Stromal cell of bone marrow (primary cell): Measurements from ENCODE around the gene SLC6A7.
"Not testable (repeated sequence)": the region's sequence is repeated elsewhere in the genome, so short reads cannot be mapped to it uniquely, and the experiment has no call there.

ENCODE experiments used
- DNase-seq: peaks from one replicate; pipeline ENCODE4 v3.0.0-alpha.2; 2012; ENCODE audit warnings: low read depth

Gene SLC6A7

DNA sequence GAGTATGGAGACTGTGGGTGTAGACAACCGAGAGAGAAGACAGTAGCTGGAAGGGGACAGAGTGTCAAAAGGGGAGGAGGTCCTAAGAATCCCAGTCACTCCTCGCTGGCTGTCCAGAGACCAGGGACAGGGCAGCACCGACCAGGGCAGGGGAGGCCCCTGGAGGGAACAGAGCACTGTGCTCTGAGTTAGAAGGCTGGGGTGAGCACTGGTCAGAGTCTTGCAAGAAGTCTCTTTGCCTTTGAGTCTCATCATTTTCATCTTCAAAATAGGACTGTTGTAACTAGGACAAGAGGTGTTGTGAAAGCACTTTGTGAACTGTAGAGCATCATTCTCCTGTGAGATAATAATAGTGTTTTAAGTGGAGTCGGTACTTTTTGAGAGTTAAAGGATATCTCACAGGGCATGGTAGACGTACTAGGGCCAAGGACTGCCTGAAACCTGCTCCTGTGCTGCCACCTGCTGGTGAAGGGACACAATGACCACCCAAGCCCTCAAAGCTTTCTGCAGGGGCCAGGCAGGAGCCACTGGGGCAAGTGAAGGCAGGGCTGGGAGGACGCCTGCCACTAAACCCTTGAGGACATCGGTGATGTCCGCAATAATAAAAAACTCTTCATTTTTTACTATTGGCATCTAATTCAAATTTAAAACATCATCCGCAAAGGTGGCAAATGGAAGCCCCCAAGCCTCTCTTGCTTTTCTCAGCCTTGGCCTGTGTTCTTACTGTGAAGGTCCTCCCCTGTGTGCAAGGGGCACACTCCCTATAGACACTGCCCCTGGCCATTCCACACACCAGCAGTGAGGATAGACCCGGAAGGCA lies 28.2 kb downstream of the SLC6A7 start:
- DNase-seq = peak; percentile 65

DNA sequence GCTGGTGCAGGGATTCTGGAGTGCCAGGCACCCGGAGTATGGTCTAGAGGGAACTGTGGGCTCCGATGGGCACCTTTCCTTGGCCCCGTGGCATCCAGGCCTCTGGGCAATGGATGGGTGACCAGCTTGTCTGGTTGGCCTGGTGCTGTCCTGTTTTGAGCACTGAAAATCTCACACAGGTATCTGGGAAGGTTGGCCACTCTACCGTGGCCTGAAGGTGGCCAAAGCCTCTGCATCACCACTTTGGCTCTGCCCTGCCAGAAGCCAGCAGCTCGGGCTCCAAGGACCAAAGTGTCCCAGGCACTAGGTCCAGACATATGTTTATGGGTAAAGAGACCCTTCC lies 28.8 kb downstream of the SLC6A7 start:
- no peak for DNase-seq

DNA sequence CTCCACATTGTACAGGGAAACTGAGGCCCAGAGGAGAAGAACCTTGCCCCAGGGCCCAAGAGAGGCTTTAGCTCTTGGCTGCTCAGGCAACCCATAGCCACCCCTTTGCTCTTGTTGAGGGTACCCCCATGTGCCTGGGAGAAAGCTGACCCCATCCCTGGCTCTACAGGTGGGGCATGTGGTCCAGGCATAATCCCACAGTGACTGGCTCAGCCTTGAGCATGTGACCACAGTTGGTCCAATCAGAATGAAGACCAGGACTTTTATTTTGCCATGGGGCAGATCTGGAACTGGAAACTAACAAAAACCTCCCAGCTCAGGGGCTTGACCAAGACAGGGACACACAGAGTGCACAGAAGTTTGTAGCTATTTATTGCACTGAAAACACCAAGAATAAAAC lies 29.3 kb downstream of the SLC6A7 start:
- DNase-seq = no peak

DNA sequence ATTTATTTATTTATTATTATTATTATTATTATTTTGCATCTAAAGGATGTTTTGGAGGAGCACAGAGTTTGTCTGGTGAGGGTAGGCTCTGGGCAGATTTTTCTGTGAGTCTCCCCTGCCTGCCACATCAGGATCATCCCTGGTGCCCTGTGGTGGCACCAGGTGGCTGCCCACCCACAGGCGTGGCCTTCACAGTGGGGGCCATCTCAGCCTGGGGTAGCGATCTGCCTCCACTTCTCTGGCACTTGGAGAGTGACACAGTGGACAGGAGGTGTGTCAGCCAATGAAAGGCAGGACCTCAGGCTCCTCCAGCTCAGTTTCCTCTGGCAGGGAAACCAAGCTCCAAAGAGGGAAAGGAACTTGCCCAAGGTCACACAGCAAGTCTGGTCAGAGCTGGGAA lies 30.0 kb downstream of the SLC6A7 start:
- DNase-seq = no peak

DNA sequence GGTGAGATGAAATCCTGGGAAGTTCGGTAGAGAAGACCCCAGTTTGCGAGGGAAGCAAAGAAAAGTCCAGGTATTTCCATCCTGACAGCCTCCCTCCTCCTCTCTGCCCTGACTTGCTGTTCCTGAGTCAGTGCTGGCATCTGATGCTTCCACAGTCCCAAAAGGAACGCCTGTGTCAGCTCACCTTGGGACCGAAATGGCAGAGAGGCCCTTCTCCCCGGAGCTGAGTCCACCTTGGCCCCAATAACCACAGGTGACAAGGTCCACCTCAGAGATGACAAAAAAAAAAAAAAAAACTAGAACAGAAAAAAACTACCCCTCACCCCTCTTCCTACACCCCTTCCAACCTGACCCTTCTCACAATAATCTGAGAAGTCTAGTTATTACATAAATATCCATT lies 31.6 kb downstream of the SLC6A7 start:
- DNase-seq = no peak

DNA sequence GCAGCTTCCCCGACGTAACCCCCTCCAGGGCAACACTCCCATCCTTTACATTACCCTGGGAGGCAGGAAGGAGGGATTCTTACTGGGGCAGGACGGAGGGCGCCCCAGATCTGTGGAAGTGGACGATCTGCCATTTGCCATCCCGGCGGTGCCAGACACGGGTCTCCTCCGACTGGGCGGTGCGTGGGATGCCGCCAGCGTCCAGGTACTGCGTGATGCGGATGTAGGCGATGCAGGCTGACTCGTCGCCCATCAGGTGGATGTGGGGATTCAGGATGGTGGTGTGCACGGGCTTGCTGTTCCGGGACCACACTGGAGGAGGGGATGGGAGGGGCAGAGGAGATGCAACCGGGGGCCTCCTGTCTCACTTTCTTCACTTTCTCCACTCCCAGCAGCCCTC lies 33.0 kb downstream of the SLC6A7 start:
- no peak for DNase-seq

DNA sequence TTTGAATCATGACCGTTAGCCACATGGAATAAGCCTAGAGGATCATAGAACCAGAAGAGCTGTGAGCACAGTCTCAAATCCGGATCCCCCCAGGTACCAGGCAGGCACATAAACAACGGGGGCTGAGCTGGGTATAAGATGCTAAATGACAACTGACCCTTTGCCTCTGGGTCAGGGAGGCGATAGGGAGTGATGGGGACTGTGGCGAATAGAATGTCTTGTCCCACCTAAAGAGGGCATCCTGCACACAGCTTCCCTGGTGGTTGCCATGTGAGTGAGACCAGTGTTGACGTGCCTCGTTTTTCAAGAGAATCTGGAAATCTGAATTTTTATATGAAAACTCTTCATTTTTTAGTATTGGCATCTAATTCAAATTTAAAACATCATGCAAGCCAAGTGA lies 33.6 kb downstream of the SLC6A7 start:
- DNase-seq = no peak

DNA sequence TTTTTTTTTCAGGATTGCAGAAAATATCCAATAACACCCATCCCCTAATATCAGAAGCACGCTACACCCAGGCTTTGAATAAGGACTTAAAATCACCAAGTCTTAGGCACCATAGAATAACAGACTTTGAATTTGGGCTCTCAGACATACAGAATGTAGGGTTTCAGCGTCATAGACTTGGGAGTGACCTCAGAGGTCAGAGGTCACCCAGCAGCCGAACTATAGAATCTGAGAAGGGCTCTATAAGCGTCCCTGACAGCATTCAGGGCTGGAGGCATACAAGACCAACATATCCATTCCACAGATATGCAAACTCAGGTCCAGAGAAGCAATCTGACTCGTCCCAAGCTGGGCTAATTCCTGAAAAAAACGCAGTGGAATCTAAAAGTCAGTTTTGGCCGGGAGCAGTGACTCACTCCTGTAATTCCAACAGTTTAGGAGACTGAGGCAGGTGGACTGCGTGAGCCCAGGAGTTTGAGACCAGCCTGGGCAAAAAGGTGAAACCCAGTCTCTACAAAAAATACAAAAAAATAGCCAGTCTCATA lies 34.7 kb downstream of the SLC6A7 start:
- DNase-seq = peak; percentile 20

DNA sequence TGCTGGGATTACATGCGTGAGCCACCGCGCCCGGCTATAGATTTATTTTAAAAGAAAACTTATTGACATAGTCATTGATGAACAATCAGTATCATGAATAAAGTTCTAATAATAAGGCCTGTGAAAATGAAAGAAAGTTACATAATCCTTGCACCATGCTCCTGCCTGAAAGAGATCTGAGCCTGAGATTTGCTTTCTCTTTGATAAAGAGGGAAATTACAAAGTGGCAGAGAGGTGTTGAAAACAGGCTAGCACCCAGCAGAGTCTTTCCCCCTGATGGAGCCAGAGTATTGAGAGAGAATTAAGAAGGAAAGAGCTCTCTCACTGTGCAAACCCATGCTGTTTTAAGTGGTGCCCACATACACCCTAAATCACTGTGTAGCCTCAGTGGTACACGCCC lies 37.2 kb downstream of the SLC6A7 start:
- no peak for DNase-seq

DNA sequence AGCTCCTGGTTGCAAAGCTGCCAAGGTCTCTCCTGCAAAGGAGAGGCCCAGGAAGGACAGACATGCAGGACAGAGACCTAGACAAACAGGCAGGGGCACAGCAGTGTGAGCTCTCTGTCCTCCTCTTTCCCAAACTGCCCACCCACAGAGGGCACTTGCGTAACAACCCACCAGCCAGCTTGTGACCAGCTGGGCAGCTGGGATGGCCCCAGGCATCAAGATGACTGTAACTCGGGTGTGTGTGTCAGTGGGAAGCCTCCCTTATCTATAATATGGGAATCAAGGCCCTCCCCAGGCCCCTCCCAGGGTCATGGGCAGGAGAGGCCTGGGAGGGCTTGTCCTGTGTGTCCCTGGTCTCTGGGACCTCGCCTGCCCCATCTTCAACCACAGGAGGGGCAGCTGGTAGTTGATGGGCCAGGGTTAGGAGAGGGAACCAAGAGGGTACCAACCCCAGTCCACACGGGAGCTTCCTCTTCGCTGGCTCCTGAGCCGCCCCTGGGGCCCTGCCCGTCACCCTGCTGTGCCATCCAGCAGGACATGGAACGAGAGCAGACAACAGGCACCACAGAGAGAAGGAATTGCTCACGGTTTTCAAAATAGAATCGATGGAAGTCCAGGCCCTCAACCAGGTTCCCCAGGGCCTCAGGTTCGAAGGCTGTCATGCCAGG lies 37.9 kb downstream of the SLC6A7 start:
- no peak for DNase-seq

DNA sequence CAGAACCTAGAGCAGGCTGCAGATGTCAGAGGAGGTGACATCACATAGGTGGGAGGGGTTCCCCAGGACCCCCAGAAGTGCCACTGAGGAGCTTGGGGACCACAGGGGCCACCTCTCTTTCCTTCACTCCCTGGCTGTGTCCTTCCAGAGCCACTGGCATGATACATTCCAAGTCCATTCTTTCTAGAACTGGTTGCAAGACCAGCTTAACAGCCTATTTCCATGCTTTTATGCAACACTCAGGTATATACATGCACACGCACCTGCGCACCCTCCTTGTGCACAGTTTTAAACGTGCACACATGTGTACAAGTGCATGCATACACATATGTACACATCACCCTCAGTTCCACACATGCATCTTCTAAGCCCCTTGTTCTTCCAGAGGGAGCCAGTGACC lies 39.7 kb downstream of the SLC6A7 start:
- no peak for DNase-seq

DNA sequence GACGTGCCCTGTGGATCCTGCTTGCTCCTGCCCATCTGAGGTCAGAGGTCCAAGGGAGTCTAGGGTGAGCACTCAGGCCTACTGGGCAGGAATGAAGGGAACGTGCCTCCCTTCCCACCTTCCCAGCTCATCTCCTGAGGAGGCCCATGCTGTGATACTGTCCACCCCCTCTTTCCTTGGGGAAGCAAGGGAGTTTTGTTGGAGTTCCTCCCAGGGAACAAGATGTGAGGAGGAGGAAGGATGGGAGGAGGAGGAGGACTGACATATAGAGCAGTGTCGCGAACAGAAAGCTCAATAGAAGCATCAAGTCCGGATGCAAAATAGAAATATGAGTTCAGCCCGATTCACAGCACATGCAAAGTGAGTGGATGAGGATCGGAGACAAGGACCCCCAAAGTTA lies 41.0 kb downstream of the SLC6A7 start:
- no peak for DNase-seq

DNA sequence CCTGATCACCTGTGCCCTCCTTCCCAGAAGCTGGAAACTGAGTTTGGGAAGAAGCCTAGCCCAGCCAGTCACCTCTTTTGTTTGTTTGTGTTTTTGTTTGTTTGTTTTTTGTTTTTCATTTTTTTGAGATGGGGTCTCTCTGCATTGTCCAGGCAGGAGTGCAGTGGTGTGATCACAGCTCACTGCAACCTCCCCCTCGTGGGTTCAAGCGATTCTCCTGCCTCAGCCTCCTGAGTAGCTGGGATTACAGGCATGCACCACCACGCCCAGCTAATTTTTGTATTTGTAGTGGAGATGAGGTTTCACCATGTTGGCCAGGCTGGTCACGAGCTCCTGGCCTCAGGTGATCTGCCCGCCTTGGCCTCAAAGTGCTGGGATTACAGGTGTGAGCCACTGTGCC lies 43.8 kb downstream of the SLC6A7 start:
- not testable (repeated sequence) for DNase-seq

DNA sequence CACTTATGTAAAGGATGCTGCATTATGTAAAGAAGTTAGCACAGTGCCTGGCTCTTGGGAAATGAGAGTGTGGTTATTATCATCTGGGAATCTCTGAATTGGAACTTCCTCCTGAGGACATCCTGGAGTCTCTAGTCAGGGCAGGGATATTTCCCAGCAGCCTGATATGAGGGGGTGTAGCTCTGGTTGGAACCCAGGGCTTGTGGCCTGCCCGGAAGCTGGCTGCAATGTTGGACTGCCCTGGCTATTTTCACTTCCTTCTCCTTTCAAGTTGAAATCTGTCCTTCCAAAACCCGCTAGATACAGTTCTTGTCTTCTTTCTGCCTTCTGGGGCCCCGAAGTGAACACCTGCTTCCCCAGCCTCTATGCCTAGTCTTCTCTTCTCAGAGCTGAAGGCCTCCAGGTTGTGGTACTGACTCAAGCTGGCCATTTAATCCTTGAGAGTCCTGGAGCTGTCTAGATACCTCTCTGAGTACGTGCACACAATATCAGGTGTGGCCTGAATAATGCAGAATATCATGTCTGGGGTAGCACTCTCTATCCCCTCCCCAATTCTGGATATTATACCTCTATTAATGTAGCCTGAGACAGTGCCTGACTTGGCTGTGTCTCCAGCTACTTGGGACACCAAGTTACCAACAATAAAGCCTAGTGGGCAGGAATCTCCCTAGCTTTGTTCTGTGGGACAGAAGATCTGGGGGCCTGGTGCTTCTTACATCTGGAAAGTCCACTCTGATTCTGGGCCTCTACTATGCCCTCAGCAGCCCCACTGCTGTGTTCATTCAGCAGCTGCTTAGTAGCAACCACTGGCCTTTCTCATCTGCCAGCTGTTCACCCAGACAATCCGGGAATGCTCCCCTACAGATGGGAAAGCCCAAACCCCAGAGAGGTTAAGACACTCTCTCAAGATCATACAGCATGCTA lies 45.0 kb downstream of the SLC6A7 start:
- DNase-seq = no peak

DNA sequence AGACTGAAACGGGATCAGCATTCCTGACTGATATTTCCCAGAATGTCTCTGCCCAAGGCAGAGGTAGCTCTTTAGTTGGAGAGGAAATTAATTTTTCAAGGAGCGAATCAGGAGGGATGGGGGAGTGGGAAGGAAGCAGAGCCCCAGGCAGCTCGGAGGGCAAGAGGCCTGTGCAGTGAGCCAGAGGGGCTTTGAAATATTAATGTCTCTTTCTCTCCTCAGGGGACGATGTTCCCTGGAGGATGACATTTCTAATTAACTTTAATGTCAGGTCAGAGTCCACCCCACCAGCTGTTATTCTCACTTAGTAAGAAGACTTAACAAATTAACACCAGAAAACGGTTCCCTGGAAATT lies 45.6 kb downstream of the SLC6A7 start:
- DNase-seq = no peak

DNA sequence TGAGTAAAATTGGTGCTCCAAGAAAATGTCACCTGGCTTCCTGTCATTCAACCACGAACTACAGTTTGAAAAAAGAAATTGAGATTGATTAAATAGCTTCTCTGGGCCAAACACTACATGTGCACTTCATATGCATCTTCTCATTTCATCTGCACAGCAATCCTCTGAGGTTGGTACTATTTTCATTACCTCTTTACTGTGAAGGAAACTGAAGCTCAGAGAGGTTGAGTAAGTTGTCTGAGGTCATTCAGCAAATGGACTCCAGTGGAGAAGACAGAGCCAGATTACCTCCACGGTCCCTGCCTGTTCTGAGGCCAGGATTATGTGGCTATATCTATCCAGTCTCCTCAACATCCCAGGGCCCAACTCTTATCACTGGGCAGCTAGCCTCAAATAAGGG lies 46.5 kb downstream of the SLC6A7 start:
- no peak for DNase-seq

DNA sequence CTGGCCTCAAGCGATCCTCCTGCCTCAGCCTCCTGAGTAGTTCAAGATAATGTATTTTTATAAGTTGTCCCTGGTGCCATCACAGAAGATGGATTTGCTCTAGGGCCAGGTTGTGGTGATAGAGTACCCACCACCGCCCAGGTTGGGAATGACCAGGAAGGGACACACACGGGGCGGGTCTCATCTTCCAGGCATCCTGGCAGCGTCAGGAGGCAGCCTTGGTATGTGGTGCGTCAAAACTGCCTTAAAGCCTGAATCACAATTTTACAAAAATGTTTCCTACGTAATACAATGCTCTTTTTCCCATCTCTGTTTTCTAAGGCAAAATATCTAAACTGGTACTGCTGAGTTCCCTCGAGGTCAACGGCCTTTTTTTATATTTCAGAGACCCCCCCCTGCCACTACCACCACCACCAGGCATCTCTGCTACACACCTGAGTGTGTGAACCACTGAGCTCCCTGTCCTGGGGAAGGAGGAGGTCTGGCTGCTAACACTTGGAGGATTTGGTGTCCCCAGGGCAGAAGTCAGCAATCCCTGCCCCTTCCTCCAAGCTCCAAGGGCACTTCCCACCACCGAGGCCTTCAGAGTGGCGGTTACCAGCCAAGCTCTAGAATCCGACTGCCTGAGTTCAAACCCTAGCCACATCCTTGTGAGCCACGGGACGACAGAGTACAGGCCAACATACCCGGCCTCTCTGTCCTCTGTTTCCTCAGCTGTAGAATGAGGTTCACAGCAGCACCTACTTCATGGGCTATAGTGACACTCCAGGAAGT lies 47.3 kb downstream of the SLC6A7 start:
- DNase-seq = no peak

DNA sequence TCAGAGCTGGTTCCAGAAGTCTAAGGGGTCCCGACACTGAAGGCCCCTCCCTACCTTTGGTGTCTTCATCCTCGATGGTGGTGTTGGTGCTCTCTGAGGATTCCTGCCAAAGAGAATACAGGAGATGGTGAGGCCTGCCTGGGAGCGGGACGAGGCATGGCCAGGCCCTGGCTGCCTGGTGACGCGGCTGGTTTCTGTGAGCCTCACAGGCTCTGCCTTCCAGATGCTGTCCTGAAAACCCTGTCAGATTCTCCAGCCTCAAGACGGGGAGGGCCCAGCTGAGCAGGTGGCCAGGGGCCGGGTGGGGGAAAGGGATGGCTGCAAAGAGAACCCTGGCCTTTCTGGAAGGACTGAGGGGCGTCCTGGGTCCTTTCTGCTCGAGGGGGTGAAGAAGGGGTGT lies 48.8 kb downstream of the SLC6A7 start:
- DNase-seq = no peak

DNA sequence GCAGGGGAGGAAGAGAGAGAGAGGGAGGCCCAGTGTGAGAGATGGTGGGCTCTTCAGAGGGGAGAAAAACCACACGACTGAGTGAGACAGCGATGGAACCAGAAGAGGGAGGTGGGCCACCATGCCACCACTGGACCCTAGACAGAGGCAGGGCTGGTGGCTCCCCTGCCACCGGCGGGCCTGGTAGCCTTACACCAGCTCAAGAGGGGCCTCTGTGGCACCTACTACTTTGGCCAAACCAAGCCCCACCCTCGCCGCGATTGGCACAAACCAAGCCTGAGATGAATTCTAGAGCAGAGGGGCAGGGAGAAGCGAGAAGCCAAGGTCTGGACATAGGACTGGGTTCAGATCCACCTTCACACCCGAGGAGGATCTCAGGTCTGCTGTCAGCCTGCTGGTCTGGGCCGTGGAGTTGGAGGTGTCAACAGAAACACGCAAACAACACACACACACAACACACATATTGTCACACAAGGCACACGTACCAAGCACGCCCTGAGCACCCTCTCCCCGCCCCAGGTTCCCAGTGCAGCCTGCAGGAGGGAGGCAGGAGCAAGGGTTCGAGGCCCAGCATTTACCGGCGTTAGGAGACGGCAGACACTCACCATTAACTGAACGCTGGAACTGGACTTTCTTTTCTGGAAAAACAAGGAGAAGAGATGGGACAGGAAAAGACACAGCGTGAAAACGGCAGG lies 49.4 kb downstream of the SLC6A7 start:
- no peak for DNase-seq

DNA sequence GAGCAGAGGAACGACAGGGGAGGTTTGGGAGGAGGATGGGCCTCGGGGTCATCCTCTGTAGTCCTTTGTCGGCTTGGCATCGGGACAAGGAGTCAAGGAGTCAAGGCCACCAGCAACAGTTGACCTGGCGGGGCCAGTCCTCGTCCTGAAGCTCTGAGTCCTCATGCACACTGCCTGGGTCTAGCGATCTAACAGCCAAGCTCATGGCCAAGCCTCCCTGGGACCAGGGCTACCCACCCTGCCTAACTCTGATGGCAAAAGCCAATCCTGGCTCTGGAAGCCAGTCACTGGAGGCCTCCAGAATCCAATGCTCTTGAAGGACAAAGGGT lies 49.9 kb downstream of the SLC6A7 start:
- no peak for DNase-seq
